ENCODE measurements around the gene KBTBD4.

DNA sequence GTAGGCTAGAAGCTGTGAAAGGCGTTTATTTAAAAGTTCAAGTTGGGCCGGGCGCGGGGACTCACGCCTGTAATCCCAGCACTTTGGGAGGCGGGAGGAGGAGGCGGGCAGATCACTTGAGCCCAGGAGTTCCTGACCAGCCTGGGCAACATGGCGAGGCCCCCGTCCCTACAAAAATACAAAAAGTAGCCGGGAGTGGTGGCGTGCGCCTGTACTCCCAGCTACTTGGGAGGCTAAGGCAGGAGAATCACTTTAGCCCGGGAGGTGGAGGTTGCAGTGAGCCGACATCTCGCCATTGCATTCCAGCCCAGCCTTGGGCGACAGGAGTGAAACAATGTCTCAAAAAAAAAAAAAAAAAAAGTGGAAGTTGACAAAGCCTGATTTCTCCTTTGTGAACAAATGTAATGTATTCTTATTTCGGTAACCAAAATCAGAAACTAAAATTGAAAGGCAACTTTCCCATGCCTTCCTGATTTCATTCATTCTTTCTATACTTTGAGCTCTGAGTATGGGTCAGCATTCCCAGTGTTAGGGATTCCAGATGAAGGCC, 12.5 kb downstream of the KBTBD4 start:
- TF ChIP-seq, protein P1, sequence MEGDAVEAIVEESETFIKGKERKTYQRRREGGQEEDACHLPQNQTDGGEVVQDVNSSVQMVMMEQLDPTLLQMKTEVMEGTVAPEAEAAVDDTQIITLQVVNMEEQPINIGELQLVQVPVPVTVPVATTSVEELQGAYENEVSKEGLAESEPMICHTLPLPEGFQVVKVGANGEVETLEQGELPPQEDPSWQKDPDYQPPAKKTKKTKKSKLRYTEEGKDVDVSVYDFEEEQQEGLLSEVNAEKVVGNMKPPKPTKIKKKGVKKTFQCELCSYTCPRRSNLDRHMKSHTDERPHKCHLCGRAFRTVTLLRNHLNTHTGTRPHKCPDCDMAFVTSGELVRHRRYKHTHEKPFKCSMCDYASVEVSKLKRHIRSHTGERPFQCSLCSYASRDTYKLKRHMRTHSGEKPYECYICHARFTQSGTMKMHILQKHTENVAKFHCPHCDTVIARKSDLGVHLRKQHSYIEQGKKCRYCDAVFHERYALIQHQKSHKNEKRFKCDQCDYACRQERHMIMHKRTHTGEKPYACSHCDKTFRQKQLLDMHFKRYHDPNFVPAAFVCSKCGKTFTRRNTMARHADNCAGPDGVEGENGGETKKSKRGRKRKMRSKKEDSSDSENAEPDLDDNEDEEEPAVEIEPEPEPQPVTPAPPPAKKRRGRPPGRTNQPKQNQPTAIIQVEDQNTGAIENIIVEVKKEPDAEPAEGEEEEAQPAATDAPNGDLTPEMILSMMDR (IDR thresholded peaks at IDR 0.05) = no peak
- no peak for TF ChIP-seq POLR2A (IDR thresholded peaks at IDR 0.05)

Data from heart left ventricle (tissue), 13 donors.